LNCaP clone FGC (cell line): ENCODE measurements around the gene RPL7L1.

Experiments
- DNase-seq: peaks from one replicate; pipeline ENCODE4 v3.0.0-alpha.2; 2011; ENCODE audit warnings: low read depth
- H3K4me3 ChIP-seq: 2 replicates; pipeline ENCODE4 v1.5.1; 2011; ENCODE audit warnings: mild to moderate bottlenecking, low read depth, low read length, control low read depth
- TF ChIP-seq, protein P1 (sequence below): IDR thresholded peaks from 2 replicates; pipeline ENCODE4 v1.5.1; 2012; ENCODE audit warnings: mild to moderate bottlenecking; ENCODE audit not compliant: control insufficient read depth, insufficient read depth; ENCODE audit errors: extremely low read depth

Gene RPL7L1

DNA sequence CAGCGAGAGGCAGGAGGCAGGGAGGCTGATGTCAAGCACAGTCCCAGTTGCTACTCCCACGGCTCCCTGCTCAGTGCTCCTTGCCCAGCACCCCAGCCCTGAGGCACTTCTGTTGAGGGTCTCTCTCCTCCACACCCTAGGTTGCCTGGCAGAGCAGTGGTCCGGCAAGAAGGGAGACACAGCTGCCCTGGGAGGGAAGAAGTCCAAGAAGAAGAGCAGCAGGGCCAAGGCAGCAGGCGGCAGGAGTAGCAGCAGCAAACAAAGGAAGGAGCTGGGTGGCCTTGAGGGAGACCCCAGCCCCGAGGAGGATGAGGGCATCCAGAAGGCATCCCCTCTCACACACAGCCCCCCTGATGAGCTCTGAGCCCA, 59.0 kb downstream of the RPL7L1 start:
- H3K4me3 ChIP-seq: no peak overlapping the region
- DNase-seq: no peak
- TF ChIP-seq, protein P1, sequence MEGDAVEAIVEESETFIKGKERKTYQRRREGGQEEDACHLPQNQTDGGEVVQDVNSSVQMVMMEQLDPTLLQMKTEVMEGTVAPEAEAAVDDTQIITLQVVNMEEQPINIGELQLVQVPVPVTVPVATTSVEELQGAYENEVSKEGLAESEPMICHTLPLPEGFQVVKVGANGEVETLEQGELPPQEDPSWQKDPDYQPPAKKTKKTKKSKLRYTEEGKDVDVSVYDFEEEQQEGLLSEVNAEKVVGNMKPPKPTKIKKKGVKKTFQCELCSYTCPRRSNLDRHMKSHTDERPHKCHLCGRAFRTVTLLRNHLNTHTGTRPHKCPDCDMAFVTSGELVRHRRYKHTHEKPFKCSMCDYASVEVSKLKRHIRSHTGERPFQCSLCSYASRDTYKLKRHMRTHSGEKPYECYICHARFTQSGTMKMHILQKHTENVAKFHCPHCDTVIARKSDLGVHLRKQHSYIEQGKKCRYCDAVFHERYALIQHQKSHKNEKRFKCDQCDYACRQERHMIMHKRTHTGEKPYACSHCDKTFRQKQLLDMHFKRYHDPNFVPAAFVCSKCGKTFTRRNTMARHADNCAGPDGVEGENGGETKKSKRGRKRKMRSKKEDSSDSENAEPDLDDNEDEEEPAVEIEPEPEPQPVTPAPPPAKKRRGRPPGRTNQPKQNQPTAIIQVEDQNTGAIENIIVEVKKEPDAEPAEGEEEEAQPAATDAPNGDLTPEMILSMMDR: no peak

DNA sequence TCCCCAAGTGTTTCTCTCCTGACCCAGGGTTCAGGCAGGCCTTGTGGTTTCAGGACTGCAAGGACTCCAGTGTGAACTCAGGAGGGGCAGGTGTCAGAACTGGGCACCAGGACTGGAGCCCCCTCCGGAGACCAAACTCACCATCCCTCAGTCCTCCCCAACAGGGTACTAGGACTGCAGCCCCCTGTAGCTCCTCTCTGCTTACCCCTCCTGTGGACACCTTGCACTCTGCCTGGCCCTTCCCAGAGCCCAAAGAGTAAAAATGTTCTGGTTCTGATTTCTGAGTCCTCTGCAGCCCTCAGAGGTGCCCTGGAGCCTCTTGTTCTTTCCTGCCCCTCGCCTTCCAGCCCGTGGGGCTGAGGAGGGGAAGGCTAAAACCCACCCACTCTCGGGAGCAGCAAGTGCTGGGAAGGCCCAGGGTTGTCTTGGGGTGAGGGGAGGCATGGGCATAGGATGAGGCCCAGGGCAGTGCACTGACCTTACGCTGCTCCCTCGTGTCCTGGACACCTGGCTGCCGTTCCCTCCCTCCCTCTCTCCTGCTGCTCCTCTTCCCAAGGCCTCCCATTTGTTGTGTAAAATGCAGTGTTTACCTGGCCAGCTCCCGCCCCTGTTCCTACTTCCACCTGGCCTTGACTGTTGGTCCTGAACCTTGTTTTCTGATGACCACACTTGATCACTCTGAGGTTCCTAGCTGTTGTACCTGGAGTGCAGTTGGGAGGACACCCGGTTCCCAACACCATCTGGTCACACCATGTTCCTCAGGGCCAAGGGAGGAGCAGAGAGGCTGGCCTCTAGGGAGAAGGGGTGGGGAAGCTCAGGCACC, 59.8 kb downstream of the RPL7L1 start:
- no peak for DNase-seq
- no peak overlapping the region for H3K4me3 ChIP-seq
- TF ChIP-seq, protein P1: no peak
